Kidney epithelial cell (primary cell): ENCODE measurements around the gene ERCC6L2. TPM values are rescaled to one million over a fixed set of nuclear protein-coding genes. Genes with fewer than 3 reads are reported as not detected.

ENCODE experiments used
- DNase-seq: peaks from one replicate; pipeline ENCODE4 v3.0.0-alpha.2; 2010; ENCODE audit warnings: low read depth
- H3K27me3 ChIP-seq: 2 replicates; pipeline ENCODE4 v1.6.0; 2011; ENCODE audit warnings: low read length; ENCODE audit not compliant: control insufficient read depth, insufficient read depth
- H3K36me3 ChIP-seq: 2 replicates; pipeline ENCODE4 v1.5.1; 2011; ENCODE audit warnings: low read length; ENCODE audit not compliant: control insufficient read depth, insufficient read depth
- H3K4me3 ChIP-seq: 2 replicates; pipeline ENCODE4 v1.5.1; 2011; ENCODE audit warnings: low read depth, mild to moderate bottlenecking, control low read depth, low read length
- total RNA-seq: library from RNA; depleted of rRNA; stranded (reverse); fragments of >200 nt; gene quantifications from 2 replicates; pipeline ENCODE4 v1.2.3, GENCODE V29; 2015
- TF ChIP-seq, protein P1 (sequence below): IDR thresholded peaks from 2 replicates; pipeline ENCODE4 v1.5.1; 2011; ENCODE audit warnings: mild to moderate bottlenecking, moderate library complexity, low read length, control low read depth, inconsistent platforms; ENCODE audit not compliant: insufficient read depth, poor library complexity, severe bottlenecking

Gene ERCC6L2
- total RNA-seq, 1 donor from 2014 or later: 50.8 TPM

DNA sequence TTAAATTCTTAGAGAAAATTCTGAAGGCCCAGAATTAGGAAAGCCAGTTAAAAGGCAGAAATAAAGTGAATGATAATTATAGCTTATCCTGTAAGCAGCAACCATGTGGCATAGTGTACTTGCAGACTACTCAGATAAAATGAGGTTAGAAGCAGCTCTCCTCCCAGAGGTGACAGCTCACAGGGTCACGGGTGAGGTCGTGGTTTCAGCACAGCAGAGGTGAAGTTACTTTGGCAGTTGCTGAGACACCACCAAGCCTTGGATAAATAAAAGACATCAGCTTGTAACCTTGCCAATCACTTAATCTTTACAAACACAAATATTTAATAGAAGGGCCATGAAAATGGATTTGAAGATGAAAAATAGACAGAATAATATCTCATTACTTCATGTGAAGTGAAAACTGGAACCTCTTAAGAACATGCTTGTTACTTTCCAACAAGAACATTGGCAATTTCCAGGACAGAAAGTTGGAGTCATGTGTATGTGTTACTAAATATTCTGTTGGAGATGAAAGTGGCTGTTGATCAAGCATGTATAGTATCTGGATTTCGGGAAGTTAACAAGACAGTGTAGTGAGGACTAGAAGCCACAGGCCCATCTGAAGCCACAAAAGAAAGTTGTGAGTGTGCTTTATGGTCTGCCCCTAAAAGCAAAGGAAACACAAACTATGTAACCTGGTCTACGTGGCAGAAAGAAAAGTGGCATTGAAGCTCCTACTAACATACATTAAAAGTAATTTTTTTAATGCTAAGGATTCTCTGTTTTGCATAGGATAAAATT is 134.4 kb downstream of the ERCC6L2 start:
- Histone ChIP-seq H3K27me3 (no peaks in the 10 kb centered on the region), H3K36me3 (no peaks in the 10 kb centered on the region), H3K4me3 (no peak overlapping the region)
- TF ChIP-seq, protein P1, sequence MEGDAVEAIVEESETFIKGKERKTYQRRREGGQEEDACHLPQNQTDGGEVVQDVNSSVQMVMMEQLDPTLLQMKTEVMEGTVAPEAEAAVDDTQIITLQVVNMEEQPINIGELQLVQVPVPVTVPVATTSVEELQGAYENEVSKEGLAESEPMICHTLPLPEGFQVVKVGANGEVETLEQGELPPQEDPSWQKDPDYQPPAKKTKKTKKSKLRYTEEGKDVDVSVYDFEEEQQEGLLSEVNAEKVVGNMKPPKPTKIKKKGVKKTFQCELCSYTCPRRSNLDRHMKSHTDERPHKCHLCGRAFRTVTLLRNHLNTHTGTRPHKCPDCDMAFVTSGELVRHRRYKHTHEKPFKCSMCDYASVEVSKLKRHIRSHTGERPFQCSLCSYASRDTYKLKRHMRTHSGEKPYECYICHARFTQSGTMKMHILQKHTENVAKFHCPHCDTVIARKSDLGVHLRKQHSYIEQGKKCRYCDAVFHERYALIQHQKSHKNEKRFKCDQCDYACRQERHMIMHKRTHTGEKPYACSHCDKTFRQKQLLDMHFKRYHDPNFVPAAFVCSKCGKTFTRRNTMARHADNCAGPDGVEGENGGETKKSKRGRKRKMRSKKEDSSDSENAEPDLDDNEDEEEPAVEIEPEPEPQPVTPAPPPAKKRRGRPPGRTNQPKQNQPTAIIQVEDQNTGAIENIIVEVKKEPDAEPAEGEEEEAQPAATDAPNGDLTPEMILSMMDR: no peak
- no peak for DNase-seq

DNA sequence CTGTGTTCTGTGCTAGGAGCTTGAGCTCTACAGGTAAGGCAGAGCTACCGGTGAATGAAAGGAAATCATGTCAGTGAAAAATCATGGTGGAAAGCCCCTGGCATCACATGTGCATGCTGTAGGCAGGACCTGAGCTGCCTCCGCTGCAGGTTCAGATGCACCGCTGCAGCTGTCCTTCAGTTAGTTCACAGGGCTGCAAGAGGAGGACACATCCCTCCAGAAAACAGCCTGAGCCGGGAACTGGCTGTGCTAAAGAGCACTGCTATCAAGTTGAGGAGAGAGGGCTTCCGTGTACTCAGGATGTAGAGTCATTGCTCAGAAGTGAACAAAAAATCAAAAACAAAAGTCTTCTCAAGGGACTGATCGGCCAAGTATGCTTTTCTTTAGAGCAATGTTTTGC is 138.6 kb downstream of the ERCC6L2 start:
- H3K36me3 ChIP-seq: no peaks in the 10 kb centered on the region
- TF ChIP-seq, protein P1: no peak
- no peaks in the 10 kb centered on the region for H3K27me3 ChIP-seq
- no peak overlapping the region for H3K4me3 ChIP-seq
- no peak for DNase-seq

DNA sequence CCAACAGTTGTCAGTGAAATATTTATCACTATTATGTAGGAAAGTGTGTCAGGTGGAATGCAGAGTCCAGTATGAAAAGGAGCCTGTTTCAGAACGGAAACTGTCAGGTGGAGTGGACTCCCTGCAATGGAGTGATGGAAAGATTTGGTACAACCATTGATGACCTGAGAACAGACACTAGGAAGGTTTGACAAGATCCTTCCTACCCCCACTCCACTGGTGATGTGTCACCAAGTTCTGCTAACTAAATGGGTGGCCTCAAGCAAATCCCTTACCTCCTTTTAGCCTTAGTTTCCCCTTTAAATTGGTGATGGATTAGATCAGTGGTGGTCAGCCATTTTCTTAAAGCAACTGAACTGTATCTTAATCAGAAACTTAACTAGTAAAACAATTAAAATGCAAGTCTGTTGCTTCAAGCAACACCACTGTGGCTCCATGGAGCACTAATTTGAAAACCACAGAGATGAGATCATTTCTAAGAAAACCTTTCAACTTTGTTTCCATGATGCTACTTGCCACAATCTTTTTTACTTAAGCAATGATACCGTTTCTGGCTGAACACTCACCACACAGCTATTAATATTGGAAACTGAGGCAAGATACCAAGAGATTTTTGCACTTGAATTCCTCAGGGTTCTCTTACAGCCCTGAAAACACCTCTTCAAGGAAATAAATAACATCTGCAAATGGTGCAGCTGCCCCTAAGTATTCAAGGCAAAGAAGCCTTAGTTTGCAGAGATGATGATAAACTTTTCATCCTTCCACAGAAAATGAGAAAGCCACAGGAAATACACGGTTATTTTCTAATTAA is 140.6 kb downstream of the ERCC6L2 start:
- Histone ChIP-seq H3K27me3 (peaks cover 14% of the 10 kb centered on the region), H3K36me3 (no peaks in the 10 kb centered on the region), H3K4me3 (no peak overlapping the region)
- DNase-seq: no peak
- TF ChIP-seq, protein P1: no peak
